Spleen (tissue), 7 donors: ENCODE data around the gene SENP7.

Experiments used
- POLR2A ChIP-seq, 3 donors: fragments of 450-650 bp; IDR thresholded peaks; one replicate each; pipeline ENCODE4 v1.5.1; 2017; ENCODE audit warnings: antibody characterized with exemption in 3 of 3, mild to moderate bottlenecking in 1 of 3
- TF ChIP-seq, protein P1 (sequence below), 11 experiments: fragments of 200-600 bp in 7 of 11; fragments of 450-650 bp in 4 of 11; sonication (generic) in 4 of 11; IDR thresholded peaks in 8 of 11; conservative IDR thresholded peaks in 3 of 11; 1 replicate in 7 of 11; 2 replicates in 4 of 11; pipeline versions ENCODE4 v1.4.0 to v1.8.0; 2016 to 2021; ENCODE audit warnings: antibody characterized with exemption in 11 of 11, inconsistent platforms in 4 of 11, mild to moderate bottlenecking in 1 of 11
- donor health status: DM: no; HTN: no; CAD: no; lungs with moderate emphysema.
- donor health status: DM: no; HTN: no; CAD: no.
- donor health status: DM: no; HTN: no; CAD: no.

DNA sequence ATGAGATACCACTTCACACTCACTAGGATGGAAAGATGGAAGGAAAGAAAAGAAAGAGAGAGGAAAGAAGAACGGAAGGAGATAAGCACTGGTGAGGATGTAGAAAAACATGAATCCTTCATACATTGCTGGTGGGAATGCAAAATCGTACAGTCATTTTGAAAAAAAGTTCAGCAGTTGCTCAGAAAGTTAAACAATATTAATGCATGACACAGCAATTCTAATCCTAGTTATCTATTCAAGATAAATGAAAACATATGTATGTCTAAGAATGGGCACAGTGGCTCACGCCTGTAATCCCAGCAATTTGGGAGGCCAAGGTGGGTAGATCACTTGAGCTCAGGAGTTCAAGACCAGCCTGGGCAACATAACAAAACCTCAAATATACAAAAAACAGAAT lies 59.1 kb downstream of the SENP7 start:
- TF ChIP-seq, protein P1, sequence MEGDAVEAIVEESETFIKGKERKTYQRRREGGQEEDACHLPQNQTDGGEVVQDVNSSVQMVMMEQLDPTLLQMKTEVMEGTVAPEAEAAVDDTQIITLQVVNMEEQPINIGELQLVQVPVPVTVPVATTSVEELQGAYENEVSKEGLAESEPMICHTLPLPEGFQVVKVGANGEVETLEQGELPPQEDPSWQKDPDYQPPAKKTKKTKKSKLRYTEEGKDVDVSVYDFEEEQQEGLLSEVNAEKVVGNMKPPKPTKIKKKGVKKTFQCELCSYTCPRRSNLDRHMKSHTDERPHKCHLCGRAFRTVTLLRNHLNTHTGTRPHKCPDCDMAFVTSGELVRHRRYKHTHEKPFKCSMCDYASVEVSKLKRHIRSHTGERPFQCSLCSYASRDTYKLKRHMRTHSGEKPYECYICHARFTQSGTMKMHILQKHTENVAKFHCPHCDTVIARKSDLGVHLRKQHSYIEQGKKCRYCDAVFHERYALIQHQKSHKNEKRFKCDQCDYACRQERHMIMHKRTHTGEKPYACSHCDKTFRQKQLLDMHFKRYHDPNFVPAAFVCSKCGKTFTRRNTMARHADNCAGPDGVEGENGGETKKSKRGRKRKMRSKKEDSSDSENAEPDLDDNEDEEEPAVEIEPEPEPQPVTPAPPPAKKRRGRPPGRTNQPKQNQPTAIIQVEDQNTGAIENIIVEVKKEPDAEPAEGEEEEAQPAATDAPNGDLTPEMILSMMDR (IDR thresholded peaks at IDR 0.05 in 8 of 11, conservative IDR thresholded peaks at IDR 0.05 in 3 of 11): no peak
- no peak for TF ChIP-seq POLR2A (IDR thresholded peaks at IDR 0.05)
